ENCODE measurements around the gene CDH8. TPM values are rescaled to one million over a fixed set of nuclear protein-coding genes. Genes with fewer than 3 reads are reported as not detected.
"Not testable (repeated sequence)": the region's sequence is repeated elsewhere in the genome, so short reads cannot be mapped to it uniquely, and the experiment has no call there.

Gene CDH8
- total and polyA plus RNA-seq, 12 donors = 0.03 to 9.2 (median 0.40) TPM; not detected in 8

DNA sequence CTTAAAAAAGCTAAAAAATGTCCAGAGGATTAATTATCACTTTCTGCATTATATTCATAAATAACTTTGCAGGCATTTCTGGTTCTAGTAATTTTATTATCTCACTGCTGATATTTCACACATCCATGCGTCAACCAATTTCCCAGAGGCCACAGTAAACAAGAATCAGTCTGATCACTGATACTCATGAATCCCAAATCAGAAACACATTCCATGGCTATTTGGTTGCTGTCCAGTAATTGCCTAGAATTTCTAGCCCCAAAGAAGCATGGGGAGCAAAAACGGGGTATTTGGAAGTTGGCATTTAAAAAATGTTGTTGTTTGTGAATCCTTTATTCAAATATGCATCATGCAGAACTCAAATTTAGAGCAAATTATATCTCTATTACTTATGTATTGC is 244.8 kb downstream of the CDH8 start:
- H3K27ac ChIP-seq = no peak overlapping the region
- no peaks in the 10 kb centered on the region for H3K4me1 ChIP-seq (replicated peaks in 1 of 2)
- no peaks in the 10 kb centered on the region for H3K27me3 ChIP-seq
- no peaks in the 10 kb centered on the region for H3K9me3 ChIP-seq (replicated peaks in 1 of 3)
- no peak overlapping the region for H3K4me3 ChIP-seq
- intact Hi-C loops (cut with DNase I) = no loop called here
- 67 to 77% (median 70%) methylated on average over 2 of the region's 2 CpGs for WGBS, 4 donors
- H3K36me3 ChIP-seq (replicated peaks in 1 of 2) = no peaks in the 10 kb centered on the region
- TF ChIP-seq, protein P1, sequence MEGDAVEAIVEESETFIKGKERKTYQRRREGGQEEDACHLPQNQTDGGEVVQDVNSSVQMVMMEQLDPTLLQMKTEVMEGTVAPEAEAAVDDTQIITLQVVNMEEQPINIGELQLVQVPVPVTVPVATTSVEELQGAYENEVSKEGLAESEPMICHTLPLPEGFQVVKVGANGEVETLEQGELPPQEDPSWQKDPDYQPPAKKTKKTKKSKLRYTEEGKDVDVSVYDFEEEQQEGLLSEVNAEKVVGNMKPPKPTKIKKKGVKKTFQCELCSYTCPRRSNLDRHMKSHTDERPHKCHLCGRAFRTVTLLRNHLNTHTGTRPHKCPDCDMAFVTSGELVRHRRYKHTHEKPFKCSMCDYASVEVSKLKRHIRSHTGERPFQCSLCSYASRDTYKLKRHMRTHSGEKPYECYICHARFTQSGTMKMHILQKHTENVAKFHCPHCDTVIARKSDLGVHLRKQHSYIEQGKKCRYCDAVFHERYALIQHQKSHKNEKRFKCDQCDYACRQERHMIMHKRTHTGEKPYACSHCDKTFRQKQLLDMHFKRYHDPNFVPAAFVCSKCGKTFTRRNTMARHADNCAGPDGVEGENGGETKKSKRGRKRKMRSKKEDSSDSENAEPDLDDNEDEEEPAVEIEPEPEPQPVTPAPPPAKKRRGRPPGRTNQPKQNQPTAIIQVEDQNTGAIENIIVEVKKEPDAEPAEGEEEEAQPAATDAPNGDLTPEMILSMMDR (IDR thresholded peaks at IDR 0.05) = no peak
- no peak for TF ChIP-seq POLR2A (IDR thresholded peaks at IDR 0.05)
- DNase-seq = no peak

DNA sequence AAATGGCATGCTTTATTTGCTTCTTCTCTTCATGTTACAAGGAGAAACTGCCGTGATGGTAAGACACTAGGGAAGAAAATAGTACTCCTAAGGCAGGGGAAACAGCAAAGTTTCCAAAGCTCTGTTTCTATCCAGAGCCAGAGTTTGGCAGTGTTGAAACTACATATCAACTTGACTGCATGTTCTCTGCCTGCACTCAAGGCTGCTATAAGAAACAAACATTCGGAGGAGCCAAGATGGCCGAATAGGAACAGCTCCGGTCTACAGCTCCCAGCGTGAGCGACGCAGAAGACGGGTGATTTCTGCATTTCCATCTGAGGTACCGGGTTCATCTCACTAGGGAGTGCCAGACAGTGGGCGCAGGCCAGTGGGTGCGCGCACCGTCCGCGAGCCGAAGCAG is 254.4 kb downstream of the CDH8 start:
- DNase-seq; H3K27me3 ChIP-seq; H3K27ac ChIP-seq; H3K4me1 ChIP-seq (replicated peaks in 1 of 2); H3K9me3 ChIP-seq (replicated peaks in 1 of 3); H3K36me3 ChIP-seq (replicated peaks in 1 of 2); H3K4me3 ChIP-seq; intact Hi-C loops (cut with DNase I): not testable (repeated sequence)
- WGBS, 4 donors = 91 to 93% (median 93%) methylated on average over 14 to 16 of the region's 16 CpGs

DNA sequence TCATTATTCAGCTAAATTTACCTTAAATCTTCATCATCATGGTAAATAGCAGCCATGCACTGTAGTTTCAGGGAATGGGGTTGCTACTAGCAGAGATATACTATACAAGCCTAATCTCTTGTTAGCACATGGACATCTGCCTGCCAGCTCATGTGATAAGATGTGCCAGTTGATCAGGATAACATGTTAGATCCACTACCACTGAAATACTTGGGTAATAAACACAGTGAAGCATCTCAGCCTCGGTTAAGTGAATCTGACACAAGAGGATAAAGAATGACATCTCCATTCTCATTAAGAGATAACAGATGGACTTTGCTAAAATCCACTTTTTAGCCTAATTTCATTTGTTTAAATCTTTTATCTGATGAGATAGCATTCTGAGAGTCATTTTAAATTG is 256.1 kb downstream of the CDH8 start:
- intact Hi-C loops (cut with DNase I) = no loop called here
- DNase-seq = no peak

DNA sequence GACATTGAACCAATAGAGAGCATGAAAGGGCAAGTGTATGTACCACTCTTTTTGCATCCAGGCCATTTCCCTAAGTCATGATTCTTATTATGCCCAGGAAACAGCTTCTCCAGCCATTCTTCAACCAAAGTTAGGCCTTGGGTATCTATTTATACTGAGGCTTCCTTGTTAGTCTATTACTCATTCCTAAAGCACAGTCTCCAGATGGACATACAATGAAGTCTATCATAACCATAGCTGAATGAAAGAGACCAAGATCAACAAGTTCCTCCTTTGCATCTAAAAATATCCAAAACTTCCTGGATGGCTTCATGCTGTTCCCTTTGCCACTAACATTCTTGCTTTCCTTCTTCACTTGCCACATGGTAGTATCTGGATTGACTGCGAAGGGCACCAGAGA is 265.9 kb downstream of the CDH8 start:
- H3K27me3 ChIP-seq = no peaks in the 10 kb centered on the region
- H3K4me1 ChIP-seq (replicated peaks in 1 of 2) = no peaks in the 10 kb centered on the region
- no peak for DNase-seq
- intact Hi-C loops (cut with DNase I) = no loop called here
- no peaks in the 10 kb centered on the region for H3K36me3 ChIP-seq (replicated peaks in 1 of 2)
- no peak overlapping the region for H3K27ac ChIP-seq
- H3K4me3 ChIP-seq = no peak overlapping the region
- H3K9me3 ChIP-seq (replicated peaks in 1 of 3) = no peaks in the 10 kb centered on the region
- 81 to 91% (median 85%) methylated on average over 1 of the region's 1 CpG for whole genome bisulfite sequencing, 4 donors
- TF ChIP-seq, protein P1 (IDR thresholded peaks at IDR 0.05) = no peak
- TF ChIP-seq POLR2A (IDR thresholded peaks at IDR 0.05) = no peak

More for the DNA sequence above, 256.1 kb downstream of the CDH8 start:
- H3K4me1 ChIP-seq (replicated peaks in 1 of 2) = no peaks in the 10 kb centered on the region
- H3K4me3 ChIP-seq = no peak overlapping the region
- no peaks in the 10 kb centered on the region for H3K9me3 ChIP-seq (replicated peaks in 1 of 3)
- 56 to 68% (median 60%) methylated on average over 1 of the region's 1 CpG for WGBS, 4 donors
- TF ChIP-seq POLR2A (IDR thresholded peaks at IDR 0.05) = no peak
- TF ChIP-seq, protein P1 (IDR thresholded peaks at IDR 0.05) = no peak
- H3K36me3 ChIP-seq (replicated peaks in 1 of 2) = no peaks in the 10 kb centered on the region
- H3K27ac ChIP-seq = no peak overlapping the region
- no peaks in the 10 kb centered on the region for H3K27me3 ChIP-seq

DNA sequence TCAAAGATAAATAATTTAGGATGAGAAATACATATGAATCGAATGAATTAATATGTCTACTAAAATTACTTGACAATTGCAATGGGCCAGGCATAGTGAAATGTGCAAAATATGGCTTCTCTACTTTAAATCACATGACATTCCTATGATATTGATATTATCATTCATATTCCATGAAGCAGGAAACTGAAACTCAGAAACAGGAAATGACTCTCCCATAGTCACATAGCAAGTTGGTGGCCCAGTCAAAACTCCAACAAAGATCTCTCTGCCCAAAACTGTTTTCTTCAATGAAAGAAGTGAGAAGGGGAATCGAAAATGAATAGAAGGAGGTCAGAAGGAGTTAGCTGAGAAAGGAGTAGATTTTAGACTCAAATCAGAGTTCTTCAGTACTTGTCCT is 272.2 kb downstream of the CDH8 start:
- 55 to 80% (median 75%) methylated on average over 2 of the region's 2 CpGs for WGBS, 4 donors
- Histone ChIP-seq H3K4me3 (no peak overlapping the region), H3K27ac (no peak overlapping the region), H3K27me3 (no peaks in the 10 kb centered on the region), H3K4me1 (replicated peaks in 1 of 2) (no peaks in the 10 kb centered on the region), H3K36me3 (replicated peaks in 1 of 2) (no peaks in the 10 kb centered on the region), H3K9me3 (replicated peaks in 1 of 3) (no peaks in the 10 kb centered on the region)
- intact Hi-C loops (cut with DNase I) = no loop called here
- TF ChIP-seq, protein P1 (IDR thresholded peaks at IDR 0.05) = no peak
- TF ChIP-seq POLR2A (IDR thresholded peaks at IDR 0.05) = no peak
- no peak for DNase-seq
